HCT116 (cell line): ENCODE measurements around the gene HSP90AB1. TPM values are rescaled to one million over a fixed set of nuclear protein-coding genes. Genes with fewer than 3 reads are reported as not detected.

Experiments
- ATAC-seq: fragments of 200-7000 bp; cut with Tn5 transposase; 2 replicates; pipeline ENCODE4 v1.9.1; 2020; ENCODE audit warnings: mild to moderate bottlenecking, moderate library complexity
- BruUV-seq: library from RNA; stranded (reverse); fragments of 400-500 nt; replicated peaks from 2 replicates; lab custom pipeline; 2021; lab: Mats Ljungman, UMichigan
- CTCF ChIA-PET: fragments of 300-600 bp; sonication (Branson Sonifier 250); formaldehyde crosslinking; loops from one replicate; lab custom pipeline; 2021; ENCODE audit warnings: antibody characterized with exemption; lab: Charles Lee
- POLR2A ChIA-PET: fragments of 300-600, 350-600 bp; sonication (Branson Sonifier 250); formaldehyde crosslinking; loops from one replicate; lab custom pipeline; 2021; ENCODE audit warnings: antibody characterized with exemption; lab: Charles Lee
- RAD21 ChIA-PET, 2 experiments: fragments of 300-600 bp; sonication (Branson Sonifier 250); formaldehyde crosslinking; loops; one replicate each; lab custom pipeline; 2023; ENCODE audit warnings: low total read pairs in 2 of 2; ENCODE audit not compliant: uncharacterized antibody in 2 of 2, unreplicated experiment in 2 of 2, low non-redundant PET in 1 of 2; lab: Charles Lee
- DNase-seq: peaks from one replicate; pipeline ENCODE4 v3.0.0-alpha.2; 2010; ENCODE audit warnings: low read depth, low spot score
- H2AFZ ChIP-seq: fragments of 200-600 bp; shearing (Covaris generic), sonication (generic); 2 replicates; pipeline ENCODE4 v1.6.1; 2017; ENCODE audit warnings: low read depth, mixed run types, mixed read lengths, antibody characterized with exemption, low read length; ENCODE audit not compliant: poor library complexity, severe bottlenecking
- H3K27ac ChIP-seq: 2 replicates; pipeline ENCODE4 v1.5.1; 2012; ENCODE audit warnings: low read depth, low read length
- H3K27me3 ChIP-seq: fragments of 200-600 bp; sonication (generic); 2 replicates; pipeline ENCODE4 v1.6.1; 2016; ENCODE audit warnings: mixed run types, low read length, mixed read lengths; ENCODE audit not compliant: insufficient read depth
- H3K36me3 ChIP-seq, 2 experiments: fragments of 200-500 bp in 1 of 2; fragments of 200-600 bp in 1 of 2; sonication (Bioruptor generic) in 1 of 2; sonication (generic) in 1 of 2; 2 replicates each; pipeline versions ENCODE4 v1.5.1 to v1.6.1; 2014 to 2016; ENCODE audit warnings: low read length in 2 of 2, inconsistent platforms in 1 of 2, mixed read lengths in 1 of 2, mixed run types in 1 of 2; ENCODE audit not compliant: insufficient read depth in 2 of 2, control insufficient read depth in 1 of 2
- H3K4me1 ChIP-seq, 2 experiments: fragments of 200-600 bp in 1 of 2; sonication (generic) in 1 of 2; 2 replicates each; pipeline versions ENCODE4 v1.5.1 to v1.6.1; 2012 to 2017; ENCODE audit warnings: low read length in 2 of 2, inconsistent platforms in 1 of 2, mild to moderate bottlenecking in 1 of 2, mixed read lengths in 1 of 2, mixed run types in 1 of 2, moderate library complexity in 1 of 2; ENCODE audit not compliant: insufficient read depth in 2 of 2, control insufficient read depth in 1 of 2
- H3K4me2 ChIP-seq: fragments of 200-600 bp; sonication (generic); 2 replicates; pipeline ENCODE4 v1.6.1; 2017; ENCODE audit warnings: mixed run types, low read length, mixed read lengths
- H3K4me3 ChIP-seq, 2 experiments: fragments of 200-600 bp in 1 of 2; sonication (generic) in 1 of 2; replicated peaks in 1 of 2; 2 replicates each; pipeline ENCODE4 v1.5.1; 2011 to 2016; ENCODE audit warnings: low read length in 2 of 2, control low read depth in 1 of 2, low read depth in 1 of 2, mild to moderate bottlenecking in 1 of 2, mixed read lengths in 1 of 2, mixed run types in 1 of 2
- H3K79me2 ChIP-seq: fragments of 200-600 bp; sonication (generic); 2 replicates; pipeline ENCODE4 v1.6.1; 2017; ENCODE audit warnings: mild to moderate bottlenecking, mixed run types, low read length, moderate library complexity, mixed read lengths; ENCODE audit not compliant: insufficient read depth
- H3K9ac ChIP-seq: fragments of 200-600 bp; sonication (generic); 2 replicates; pipeline ENCODE4 v1.6.1; 2016; ENCODE audit warnings: low read length, mixed read lengths
- H3K9me2 ChIP-seq: fragments of 200-600 bp; sonication (generic), shearing (Covaris generic); 2 replicates; pipeline ENCODE4 v1.6.1; 2017; ENCODE audit warnings: mixed run types, mild to moderate bottlenecking, moderate library complexity; ENCODE audit not compliant: insufficient read depth
- H3K9me3 ChIP-seq, 2 experiments: fragments of 200-500 bp in 1 of 2; fragments of 200-600 bp in 1 of 2; sonication (Bioruptor generic) in 1 of 2; sonication (generic) in 1 of 2; 2 replicates each; pipeline ENCODE4 v1.6.1; 2014 to 2017; ENCODE audit warnings: low read length in 2 of 2, mixed read lengths in 2 of 2, inconsistent platforms in 1 of 2, low read depth in 1 of 2, mild to moderate bottlenecking in 1 of 2, mixed run types in 1 of 2, moderate library complexity in 1 of 2; ENCODE audit not compliant: control insufficient read depth in 1 of 2, insufficient read depth in 1 of 2
- H4K20me1 ChIP-seq: fragments of 200-600 bp; sonication (generic), shearing (Covaris generic); 2 replicates; pipeline ENCODE4 v1.6.1; 2017; ENCODE audit warnings: mixed run types, mild to moderate bottlenecking, moderate library complexity; ENCODE audit not compliant: insufficient read depth
- CBX3 ChIP-seq: IDR thresholded peaks from 2 replicates; pipeline ENCODE4 v1.6.1; 2012; ENCODE audit warnings: low read depth
- CEBPB ChIP-seq: IDR thresholded peaks from 2 replicates; pipeline ENCODE4 v1.6.1; 2012; ENCODE audit warnings: low read depth
- EGR1 ChIP-seq: IDR thresholded peaks from 2 replicates; pipeline ENCODE4 v1.6.1; 2012; ENCODE audit warnings: low read depth
- ELF1 ChIP-seq: IDR thresholded peaks from 2 replicates; pipeline ENCODE4 v1.6.1; 2012; ENCODE audit warnings: low read depth, borderline replicate concordance
- EZH2phosphoT487 ChIP-seq: fragments of 200-600 bp; IDR thresholded peaks from 2 replicates; pipeline ENCODE4 v1.6.1; 2018; ENCODE audit warnings: antibody characterized with exemption, borderline replicate concordance
- FOSL1 ChIP-seq: IDR thresholded peaks from 2 replicates; pipeline ENCODE4 v1.6.1; 2012; ENCODE audit warnings: low read depth
- POLR2A ChIP-seq: IDR thresholded peaks from 2 replicates; pipeline ENCODE4 v1.7.0; 2011; ENCODE audit warnings: borderline replicate concordance; ENCODE audit not compliant: insufficient read depth, insufficient read length; ENCODE audit errors: extremely low read depth
- POLR2AphosphoS5 ChIP-seq: IDR thresholded peaks from 2 replicates; pipeline ENCODE4 v1.6.1; 2011; ENCODE audit warnings: mild to moderate bottlenecking, low read depth, low read length, moderate library complexity
- SIN3A ChIP-seq: IDR thresholded peaks from 2 replicates; pipeline ENCODE4 v1.6.1; 2012; ENCODE audit warnings: low read depth
- YY1 ChIP-seq: IDR thresholded peaks from 2 replicates; pipeline ENCODE4 v1.6.1; 2011; ENCODE audit warnings: low read length, low read depth, moderate library complexity, mild to moderate bottlenecking; ENCODE audit not compliant: insufficient replicate concordance; ENCODE audit errors: extremely low read depth
- ZFX ChIP-seq: fragments of 450-650 bp; IDR thresholded peaks from 2 replicates; pipeline ENCODE4 v1.6.1; 2017
- ZNF274 ChIP-seq: fragments of 200-500 bp; sonication (Bioruptor generic); IDR thresholded peaks from 2 replicates; pipeline ENCODE4 v1.6.1; 2014; ENCODE audit warnings: mild to moderate bottlenecking, low read depth, low read length, inconsistent platforms
- intact Hi-C: fragments of 100-400 bp; cut with micrococcal nuclease; formaldehyde crosslinking; loops from 2 replicates; pipeline ENCODE4 v1.10.0; 2022
- total RNA-seq: library from RNA; stranded (reverse); gene quantifications from one replicate; pipeline ENCODE4 v1.2.1, GENCODE V29; 2021; ENCODE audit not compliant: unreplicated experiment
- TF ChIP-seq, protein P1 (sequence below): IDR thresholded peaks from 2 replicates; pipeline ENCODE4 v1.6.1; 2012
- TF ChIP-seq, protein P2 (sequence below): IDR thresholded peaks from 2 replicates; pipeline ENCODE4 v1.6.1; 2011; ENCODE audit warnings: mild to moderate bottlenecking, low read length, moderate library complexity; ENCODE audit not compliant: insufficient replicate concordance; ENCODE audit errors: extremely low read depth
- TF ChIP-seq, protein P3 (sequence below): IDR thresholded peaks from 2 replicates; pipeline ENCODE4 v1.6.1; 2012; ENCODE audit warnings: low read depth
- TF ChIP-seq, protein P4 (sequence below), 3 experiments: fragments of 200-600 bp in 1 of 3; sonication (generic) in 1 of 3; IDR thresholded peaks in 2 of 3; conservative IDR thresholded peaks in 1 of 3; 2 replicates each; pipeline ENCODE4 v1.5.1; 2012 to 2017; ENCODE audit warnings: low read depth in 2 of 3, low read length in 2 of 3, antibody characterized with exemption in 1 of 3, borderline replicate concordance in 1 of 3, control low read depth in 1 of 3, mild to moderate bottlenecking in 1 of 3, mixed read lengths in 1 of 3, mixed run types in 1 of 3, moderate library complexity in 1 of 3; ENCODE audit not compliant: insufficient read depth in 1 of 3

The HSP90AB1 gene
- total RNA-seq, 1 experiment from 2014 or later, result 2,554 TPM

DNA sequence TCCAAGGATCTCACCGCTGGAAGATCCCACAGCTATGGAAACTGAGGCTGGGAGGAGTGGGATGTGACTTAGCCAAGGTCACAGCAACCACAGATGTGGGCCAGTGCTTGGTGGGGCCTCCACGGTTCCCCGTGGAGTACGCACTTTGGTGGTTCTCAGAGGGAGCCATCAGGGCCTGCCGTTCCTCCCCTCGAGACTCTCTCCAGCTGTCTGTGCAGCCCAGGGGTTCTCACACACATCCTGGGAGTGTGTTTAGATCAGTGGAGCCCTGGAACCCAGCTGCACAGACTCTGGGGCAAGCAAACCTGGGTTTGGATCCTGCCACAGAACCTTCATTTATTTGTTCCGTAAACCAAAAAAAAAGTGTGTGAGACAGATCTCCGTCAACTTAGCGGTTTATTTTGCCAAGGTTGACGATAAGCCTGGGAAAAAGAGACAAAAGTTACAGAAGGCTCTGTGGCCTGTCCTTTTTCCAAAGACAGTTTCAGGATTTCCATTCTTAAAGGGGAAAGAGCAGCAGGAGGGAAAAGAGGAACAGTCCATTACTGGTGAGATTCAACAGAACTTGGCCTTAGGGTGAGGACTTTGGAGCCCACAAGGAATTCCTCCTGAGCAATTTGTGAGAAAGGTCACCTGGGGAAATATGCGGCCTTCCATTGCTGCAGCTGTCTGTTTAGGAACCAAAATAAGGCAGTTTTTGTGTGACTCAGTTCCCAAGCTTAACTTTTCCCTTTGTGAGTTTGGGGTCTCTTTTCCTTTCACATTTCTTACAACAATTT lies 43.7 kb upstream of the HSP90AB1 start:
- ChIA-PET CTCF (no interaction called here), RAD21 (no interaction called here), POLR2A (interaction anchor here (0.8 kb wide), 1 partner anchor 16 kb away, joined by 3 read pairs; no protein-coding TSS in a partner anchor)
- Histone ChIP-seq H3K9me2 (no peaks in the 10 kb centered on the region), H3K9ac (no peak overlapping the region), H3K36me3 (no peaks in the 10 kb centered on the region), H3K4me1 (peaks cover 0 to 10% of the 10 kb centered on the region in 2 experiments; a peak in 2 of 4 replicates), H3K79me2 (no peaks in the 10 kb centered on the region), H4K20me1 (no peaks in the 10 kb centered on the region), H3K9me3 (no peaks in the 10 kb centered on the region), H3K4me2 (no peak overlapping the region), H3K27me3 (no peaks in the 10 kb centered on the region), H3K27ac (no peak overlapping the region), H2AFZ (no peak overlapping the region), H3K4me3 (no peak overlapping the region)
- no peak for ATAC-seq
- intact Hi-C loops, result no loop called here
- DNase-seq, result no peak
- no TSS peak for BruUV-seq
- no peak for TF ChIP-seq EZH2phosphoT487
- TF ChIP-seq ZFX, result no peak
- TF ChIP-seq, protein P1, sequence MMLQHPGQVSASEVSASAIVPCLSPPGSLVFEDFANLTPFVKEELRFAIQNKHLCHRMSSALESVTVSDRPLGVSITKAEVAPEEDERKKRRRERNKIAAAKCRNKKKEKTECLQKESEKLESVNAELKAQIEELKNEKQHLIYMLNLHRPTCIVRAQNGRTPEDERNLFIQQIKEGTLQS, result no peak
- TF ChIP-seq, protein P2, sequence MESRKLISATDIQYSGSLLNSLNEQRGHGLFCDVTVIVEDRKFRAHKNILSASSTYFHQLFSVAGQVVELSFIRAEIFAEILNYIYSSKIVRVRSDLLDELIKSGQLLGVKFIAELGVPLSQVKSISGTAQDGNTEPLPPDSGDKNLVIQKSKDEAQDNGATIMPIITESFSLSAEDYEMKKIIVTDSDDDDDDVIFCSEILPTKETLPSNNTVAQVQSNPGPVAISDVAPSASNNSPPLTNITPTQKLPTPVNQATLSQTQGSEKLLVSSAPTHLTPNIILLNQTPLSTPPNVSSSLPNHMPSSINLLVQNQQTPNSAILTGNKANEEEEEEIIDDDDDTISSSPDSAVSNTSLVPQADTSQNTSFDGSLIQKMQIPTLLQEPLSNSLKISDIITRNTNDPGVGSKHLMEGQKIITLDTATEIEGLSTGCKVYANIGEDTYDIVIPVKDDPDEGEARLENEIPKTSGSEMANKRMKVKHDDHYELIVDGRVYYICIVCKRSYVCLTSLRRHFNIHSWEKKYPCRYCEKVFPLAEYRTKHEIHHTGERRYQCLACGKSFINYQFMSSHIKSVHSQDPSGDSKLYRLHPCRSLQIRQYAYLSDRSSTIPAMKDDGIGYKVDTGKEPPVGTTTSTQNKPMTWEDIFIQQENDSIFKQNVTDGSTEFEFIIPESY, result no peak
- no peak for TF ChIP-seq YY1
- TF ChIP-seq EGR1, result no peak
- TF ChIP-seq POLR2AphosphoS5, result no peak
- no peak for TF ChIP-seq SIN3A
- TF ChIP-seq, protein P3, sequence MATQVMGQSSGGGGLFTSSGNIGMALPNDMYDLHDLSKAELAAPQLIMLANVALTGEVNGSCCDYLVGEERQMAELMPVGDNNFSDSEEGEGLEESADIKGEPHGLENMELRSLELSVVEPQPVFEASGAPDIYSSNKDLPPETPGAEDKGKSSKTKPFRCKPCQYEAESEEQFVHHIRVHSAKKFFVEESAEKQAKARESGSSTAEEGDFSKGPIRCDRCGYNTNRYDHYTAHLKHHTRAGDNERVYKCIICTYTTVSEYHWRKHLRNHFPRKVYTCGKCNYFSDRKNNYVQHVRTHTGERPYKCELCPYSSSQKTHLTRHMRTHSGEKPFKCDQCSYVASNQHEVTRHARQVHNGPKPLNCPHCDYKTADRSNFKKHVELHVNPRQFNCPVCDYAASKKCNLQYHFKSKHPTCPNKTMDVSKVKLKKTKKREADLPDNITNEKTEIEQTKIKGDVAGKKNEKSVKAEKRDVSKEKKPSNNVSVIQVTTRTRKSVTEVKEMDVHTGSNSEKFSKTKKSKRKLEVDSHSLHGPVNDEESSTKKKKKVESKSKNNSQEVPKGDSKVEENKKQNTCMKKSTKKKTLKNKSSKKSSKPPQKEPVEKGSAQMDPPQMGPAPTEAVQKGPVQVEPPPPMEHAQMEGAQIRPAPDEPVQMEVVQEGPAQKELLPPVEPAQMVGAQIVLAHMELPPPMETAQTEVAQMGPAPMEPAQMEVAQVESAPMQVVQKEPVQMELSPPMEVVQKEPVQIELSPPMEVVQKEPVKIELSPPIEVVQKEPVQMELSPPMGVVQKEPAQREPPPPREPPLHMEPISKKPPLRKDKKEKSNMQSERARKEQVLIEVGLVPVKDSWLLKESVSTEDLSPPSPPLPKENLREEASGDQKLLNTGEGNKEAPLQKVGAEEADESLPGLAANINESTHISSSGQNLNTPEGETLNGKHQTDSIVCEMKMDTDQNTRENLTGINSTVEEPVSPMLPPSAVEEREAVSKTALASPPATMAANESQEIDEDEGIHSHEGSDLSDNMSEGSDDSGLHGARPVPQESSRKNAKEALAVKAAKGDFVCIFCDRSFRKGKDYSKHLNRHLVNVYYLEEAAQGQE, result no peak
- TF ChIP-seq POLR2A, result no peak
- no peak for TF ChIP-seq CBX3
- TF ChIP-seq ZNF274, result no peak
- TF ChIP-seq CEBPB, result no peak
- no peak for TF ChIP-seq ELF1
- no peak for TF ChIP-seq FOSL1
- TF ChIP-seq, protein P4, sequence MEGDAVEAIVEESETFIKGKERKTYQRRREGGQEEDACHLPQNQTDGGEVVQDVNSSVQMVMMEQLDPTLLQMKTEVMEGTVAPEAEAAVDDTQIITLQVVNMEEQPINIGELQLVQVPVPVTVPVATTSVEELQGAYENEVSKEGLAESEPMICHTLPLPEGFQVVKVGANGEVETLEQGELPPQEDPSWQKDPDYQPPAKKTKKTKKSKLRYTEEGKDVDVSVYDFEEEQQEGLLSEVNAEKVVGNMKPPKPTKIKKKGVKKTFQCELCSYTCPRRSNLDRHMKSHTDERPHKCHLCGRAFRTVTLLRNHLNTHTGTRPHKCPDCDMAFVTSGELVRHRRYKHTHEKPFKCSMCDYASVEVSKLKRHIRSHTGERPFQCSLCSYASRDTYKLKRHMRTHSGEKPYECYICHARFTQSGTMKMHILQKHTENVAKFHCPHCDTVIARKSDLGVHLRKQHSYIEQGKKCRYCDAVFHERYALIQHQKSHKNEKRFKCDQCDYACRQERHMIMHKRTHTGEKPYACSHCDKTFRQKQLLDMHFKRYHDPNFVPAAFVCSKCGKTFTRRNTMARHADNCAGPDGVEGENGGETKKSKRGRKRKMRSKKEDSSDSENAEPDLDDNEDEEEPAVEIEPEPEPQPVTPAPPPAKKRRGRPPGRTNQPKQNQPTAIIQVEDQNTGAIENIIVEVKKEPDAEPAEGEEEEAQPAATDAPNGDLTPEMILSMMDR (IDR thresholded peaks at IDR 0.05 in 2 of 3, conservative IDR thresholded peaks at IDR 0.05 in 1 of 3; ENCODE audit: borderline replicate concordance in 1 of 3, insufficient read depth in 1 of 3, low read depth in 2 of 3, low read length in 2 of 3), result no peak
